Ovary (tissue), 9 donors: Measurements from ENCODE around the gene KRTAP3-2. TPM values are rescaled to one million over a fixed set of nuclear protein-coding genes. Genes with fewer than 3 reads are reported as not detected.

Experiments
- DNase-seq, 5 donors: peaks; one replicate each; pipeline ENCODE4 v3.0.0-alpha.2; 2019 to 2020
- H3K27ac ChIP-seq, 2 donors: fragments of 200-600 bp; one replicate each; pipeline versions ENCODE4 v1.5.1 to v1.8.0; 2019 to 2022
- H3K27me3 ChIP-seq: fragments of 200-600 bp; one replicate; pipeline ENCODE4 v1.8.0; 2022
- H3K36me3 ChIP-seq: fragments of 200-600 bp; sonication (generic); one replicate; pipeline ENCODE4 v1.5.1; 2019
- H3K4me1 ChIP-seq: one replicate; pipeline ENCODE4 v1.8.1; 2013; ENCODE audit warnings: mild to moderate bottlenecking, moderate library complexity; ENCODE audit not compliant: insufficient read depth
- H3K4me3 ChIP-seq: fragments of 200-600 bp; sonication (generic); one replicate; pipeline ENCODE4 v1.5.1; 2017
- H3K9me3 ChIP-seq, 2 donors: fragments of 200-600 bp in 1 of 2; sonication (generic) in 1 of 2; one replicate each; pipeline versions ENCODE4 v1.5.1 to v1.8.1; 2013 to 2019; ENCODE audit warnings: mild to moderate bottlenecking in 1 of 2, moderate library complexity in 1 of 2
- CTCF ChIP-seq, 3 donors: fragments of 450-650 bp in 2 of 3; fragments of 200-600 bp in 1 of 3; IDR thresholded peaks; one replicate each; pipeline versions ENCODE4 v1.5.1 to v1.8.0; 2016 to 2022; ENCODE audit warnings: antibody characterized with exemption in 3 of 3, mild to moderate bottlenecking in 1 of 3
- EP300 ChIP-seq: sonication (generic); formaldehyde crosslinking; IDR thresholded peaks from one replicate; pipeline ENCODE4 v1.6.1; 2017; ENCODE audit warnings: antibody characterized with exemption
- POLR2A ChIP-seq: fragments of 450-650 bp; IDR thresholded peaks from one replicate; pipeline ENCODE4 v1.6.1; 2017; ENCODE audit warnings: antibody characterized with exemption, mild to moderate bottlenecking, moderate library complexity
- WGBS, 3 donors: extraction: QIAGEN DNeasy Blood & Tissue Kit in 1 of 3; methylation state at CpG; one replicate each; pipeline versions ENCODE4 v1.1.5 to v1.1.7; 2013 to 2017; 5-methylcytosine and 5-hydroxymethylcytosine counted together
- intact Hi-C, 4 donors: fragments of 100-400 bp; cut with DNase I; formaldehyde crosslinking; loops; one replicate each; pipeline versions ENCODE4 v1.11.0 to v1.15.1; 2022 to 2023
- polyA plus RNA-seq, 2 donors: library from polyadenylated mRNA; stranded (reverse); fragments of 200-250 nt in 1 of 2; fragments of 350-450 nt in 1 of 2; fragmentation: Illumina TruSeq in 1 of 2; extraction: RNeasy Lipid Tissue Mini Kit (QIAGEN cat#74804) in 1 of 2; gene quantifications; one replicate each; pipeline ENCODE4 v1.2.3, GENCODE V29; 2013 to 2014
- total RNA-seq, 7 donors: library from RNA; depleted of rRNA in 2 of 7; stranded (reverse); fragments of >200 nt in 2 of 7; fragmentation: NEBNext Ultra II Directional in 3 of 7; extraction: Animal tissue kit (Norgen Biotek cat#: 25700) in 3 of 7; gene quantifications; one replicate each; pipeline versions ENCODE4 v1.1.0 to v1.2.4, GENCODE V29; 2016 to 2023
- donor health status: DM: no; HTN: no; CAD: no; lungs with moderate emphysema.
- donor health status: DM: no; HTN: no; CAD: no.
- donor health status: Bipolar disorder and iron deficiency.
- donor health status: DM: yes; HTN: yes; CAD: no.
- donor health status: DM: no; HTN: no; CAD: no.
- donor health status: DM: yes; HTN: yes; CAD: no.

The KRTAP3-2 gene
- total and polyA plus RNA-seq, 9 donors, result not detected

- Histone ChIP-seq H3K4me1 (no peaks in the 10 kb centered on the region), H3K27ac (no peak overlapping the region), H3K9me3 (no peaks in the 10 kb centered on the region), H3K27me3 (no peaks in the 10 kb centered on the region), H3K36me3 (no peaks in the 10 kb centered on the region), H3K4me3 (no peak overlapping the region)
- no peak for TF ChIP-seq CTCF (IDR thresholded peaks at IDR 0.05)
- TF ChIP-seq EP300, result no peak
- TF ChIP-seq POLR2A, result no peak
- intact Hi-C loops, result loop anchor here in 1 of 4 donors (10.0 kb wide), 1 partner anchor 1967 kb away; no protein-coding TSS in a partner anchor
- 85 to 91% (median 86%) methylated on average over 4 of the region's 4 CpGs for WGBS, 3 donors
- no peak for DNase-seq
Measured at GRCh38 chr17:41001795-41002194, 2.1 kb upstream of the KRTAP3-2 start.

- Histone ChIP-seq H3K36me3 (no peaks in the 10 kb centered on the region), H3K27ac (no peak overlapping the region), H3K27me3 (no peaks in the 10 kb centered on the region), H3K4me3 (no peak overlapping the region), H3K9me3 (no peaks in the 10 kb centered on the region), H3K4me1 (no peaks in the 10 kb centered on the region)
- TF ChIP-seq EP300 (no peak), CTCF (IDR thresholded peaks at IDR 0.05) (no peak), POLR2A (no peak)
- intact Hi-C loops, result no loop called here
- WGBS, 3 donors, result 31 to 47% (median 43%) methylated on average over 2 of the region's 2 CpGs
- no peak for DNase-seq
Measured at GRCh38 chr17:40997361-40997760, 2.3 kb downstream of the KRTAP3-2 start.

GRCh38 chr17:40996829-40997228 is 2.9 kb downstream of the KRTAP3-2 start:
- DNase-seq, result no peak
- intact Hi-C loops, result no loop called here
- TF ChIP-seq CTCF (IDR thresholded peaks at IDR 0.05) (no peak), EP300 (no peak), POLR2A (no peak)
- H3K4me3 ChIP-seq, result no peak overlapping the region
- no peaks in the 10 kb centered on the region for H3K27me3 ChIP-seq
- H3K27ac ChIP-seq, result no peak overlapping the region
- 62 to 73% (median 69%) methylated on average over 4 of the region's 4 CpGs for WGBS, 3 donors
- H3K9me3 ChIP-seq, result no peaks in the 10 kb centered on the region
- no peaks in the 10 kb centered on the region for H3K4me1 ChIP-seq
- no peaks in the 10 kb centered on the region for H3K36me3 ChIP-seq

- no peak for DNase-seq
- no peaks in the 10 kb centered on the region for H3K36me3 ChIP-seq
- no peak for TF ChIP-seq POLR2A
- TF ChIP-seq EP300, result no peak
- no peak for TF ChIP-seq CTCF (IDR thresholded peaks at IDR 0.05)
- no peaks in the 10 kb centered on the region for H3K9me3 ChIP-seq
- no peaks in the 10 kb centered on the region for H3K4me1 ChIP-seq
- H3K27ac ChIP-seq, result no peak overlapping the region
- H3K4me3 ChIP-seq, result no peak overlapping the region
- H3K27me3 ChIP-seq, result no peaks in the 10 kb centered on the region
- intact Hi-C loops, result no loop called here
- 66 to 75% (median 75%) methylated on average over 1 of the region's 1 CpG for WGBS, 3 donors
Measured at GRCh38 chr17:40995116-40995515, 4.6 kb downstream of the KRTAP3-2 start.

- no peak for TF ChIP-seq POLR2A
- TF ChIP-seq CTCF (IDR thresholded peaks at IDR 0.05), result no peak
- TF ChIP-seq EP300, result no peak
- Histone ChIP-seq H3K27me3 (no peaks in the 10 kb centered on the region), H3K4me3 (no peak within 1 kb of the TSS), H3K4me1 (no peaks in the 10 kb centered on the region), H3K36me3 (no peaks in the 10 kb centered on the region), H3K27ac (no peak within 1 kb of the TSS), H3K9me3 (no peaks in the 10 kb centered on the region)
- DNase-seq, result no peak
- WGBS, 3 donors, result 26 to 45% (median 30%) methylated on average over 4 of the region's 4 CpGs
- intact Hi-C loops, result no loop called here
Measured at GRCh38 chr17:40993839-40994238, 5.9 kb downstream of the KRTAP3-2 start, which contains the start of gene KRTAP3-3. TSS of gene KRTAP3-3 (minus strand) at chr17:40994164. CDS start at chr17:40994097, 67 bp downstream.
